ENCODE data around the gene ALPP. TPM values are rescaled to one million over a fixed set of nuclear protein-coding genes. Genes with fewer than 3 reads are reported as not detected.

The ALPP gene
- total and polyA plus RNA-seq, 2 of the 13 experiments (the other 11 are each of a cell fraction or from before 2014, with no cell fraction given) = not detected

GRCh38 chr2:232375164-232375563 is 3.4 kb upstream of the ALPP start (continued):
- TF ChIP-seq NFYC (CRISPR knock-in tag; IDR thresholded peaks at IDR 0.05) (no peak), FOSL1 (CRISPR knock-in tag; IDR thresholded peaks at IDR 0.05; ENCODE audit: borderline replicate concordance) (no peak), DR1 (CRISPR knock-in tag; IDR thresholded peaks at IDR 0.05) (no peak), KLF15 (CRISPR knock-in tag; IDR thresholded peaks at IDR 0.05; ENCODE audit: borderline replicate concordance) (no peak)

DNA sequence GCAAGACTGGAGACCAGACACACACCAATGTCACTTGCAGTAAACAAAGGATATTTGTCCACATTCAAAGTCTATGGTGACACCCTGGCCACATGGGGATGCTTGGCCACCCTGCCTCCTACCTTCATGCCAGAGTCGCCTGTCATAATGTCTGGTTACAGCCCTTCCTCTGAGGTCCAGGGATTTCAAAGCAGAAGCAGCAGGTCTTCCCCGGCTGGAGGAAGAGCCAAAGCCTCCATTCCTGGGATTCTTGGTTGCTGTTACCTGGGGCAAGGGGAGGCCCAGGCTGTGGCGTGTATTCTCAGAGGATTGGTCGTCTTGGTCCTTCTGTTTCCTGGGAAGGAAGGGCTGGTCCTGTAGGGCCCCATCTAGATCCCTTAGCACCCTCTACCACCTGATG is 2.3 kb upstream of the ALPP start:
- BruUV-seq (replicated peaks) = no TSS peak
- no peaks in the 10 kb centered on the region for H3K36me3 ChIP-seq (replicated peaks in 1 of 2; ENCODE audit: control insufficient read depth in 1 of 2, insufficient read depth in 2 of 2, low read length in 2 of 2)
- H3K9me3 ChIP-seq (ENCODE audit: low read length) = no peaks in the 10 kb centered on the region
- no peak overlapping the region for H3K27ac ChIP-seq (ENCODE audit: extremely low read length, insufficient read depth, low read length)
- CTCF ChIA-PET (ENCODE audit: low intra/inter-chr PET ratio, low total read pairs) = no interaction called here
- no peak overlapping the region for H3K4me2 ChIP-seq (ENCODE audit: low read depth, low read length)
- ATAC-seq = no peak
- H3K4me3 ChIP-seq (replicated peaks in 1 of 3; ENCODE audit: insufficient read depth in 1 of 3, low read depth in 2 of 3, low read length in 3 of 3) = no peak overlapping the region
- POLR2A ChIA-PET = no interaction called here
- H3K9ac ChIP-seq (ENCODE audit: insufficient read depth, low read depth, low read length) = no peak overlapping the region
- TF ChIP-seq, protein P1, sequence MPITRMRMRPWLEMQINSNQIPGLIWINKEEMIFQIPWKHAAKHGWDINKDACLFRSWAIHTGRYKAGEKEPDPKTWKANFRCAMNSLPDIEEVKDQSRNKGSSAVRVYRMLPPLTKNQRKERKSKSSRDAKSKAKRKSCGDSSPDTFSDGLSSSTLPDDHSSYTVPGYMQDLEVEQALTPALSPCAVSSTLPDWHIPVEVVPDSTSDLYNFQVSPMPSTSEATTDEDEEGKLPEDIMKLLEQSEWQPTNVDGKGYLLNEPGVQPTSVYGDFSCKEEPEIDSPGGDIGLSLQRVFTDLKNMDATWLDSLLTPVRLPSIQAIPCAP (CRISPR knock-in tag; IDR thresholded peaks at IDR 0.05; ENCODE audit: low read depth) = no peak
- no peak for TF ChIP-seq JUND (CRISPR knock-in tag; IDR thresholded peaks at IDR 0.05)
- intact Hi-C loops (cut with micrococcal nuclease; ENCODE audit: unreplicated experiment) (no loop called here), in situ Hi-C loops (cut with HindIII; ENCODE audit: extremely low pct_ligation_motif_present, low pct_unique_long_range_greater_than_20kb) (no loop called here)
- H2AFZ ChIP-seq (ENCODE audit: low read length) = no peak overlapping the region
- no peak for DNase-seq (ENCODE audit: low spot score)
- no peaks in the 10 kb centered on the region for H3K4me1 ChIP-seq (ENCODE audit: insufficient read depth, low read length)
- WGBS (ENCODE audit: low lambda C conversion rate) = 21% methylated on average over 4 of the region's 4 CpGs
- no peaks in the 10 kb centered on the region for H3K79me2 ChIP-seq (ENCODE audit: insufficient read depth, low read length)
- peaks cover 10 to 72% of the 10 kb centered on the region in 2 experiments for H3K27me3 ChIP-seq (ENCODE audit: control insufficient read depth in 1 of 2, insufficient read depth in 2 of 2, low read length in 2 of 2)
- no peak for FAIRE-seq
- H4K20me1 ChIP-seq (ENCODE audit: insufficient read depth, low read length) = no peaks in the 10 kb centered on the region; the same call in 1 of the 2 replicates

DNA sequence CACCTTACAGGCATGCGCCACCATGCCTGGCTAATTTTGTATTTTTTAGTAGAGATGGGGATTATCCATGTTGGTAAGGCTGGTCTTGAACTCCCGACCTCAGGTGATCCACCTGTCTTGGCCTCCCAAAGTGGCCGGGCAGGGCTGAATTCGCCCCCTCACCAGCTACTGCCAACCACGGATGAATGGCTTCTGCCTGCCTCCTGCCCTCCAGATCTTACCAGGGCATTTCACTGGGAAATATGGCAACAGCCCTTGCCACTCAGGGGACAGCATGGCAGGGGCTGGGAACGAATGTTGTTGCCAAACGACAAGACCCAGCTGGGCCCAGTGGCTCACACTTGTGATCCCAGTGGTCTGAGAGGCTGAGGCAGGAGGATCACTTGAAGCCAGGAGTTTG is 1.8 kb upstream of the ALPP start:
- FAIRE-seq (no peak), ATAC-seq (no peak), DNase-seq (ENCODE audit: low spot score) (no peak)
- Histone ChIP-seq H3K27me3 (ENCODE audit: control insufficient read depth in 1 of 2, insufficient read depth in 2 of 2, low read length in 2 of 2) (peaks cover 10 to 72% of the 10 kb centered on the region in 2 experiments), H3K27ac (ENCODE audit: extremely low read length, insufficient read depth, low read length) (no peak overlapping the region), H3K9me3 (ENCODE audit: low read length) (no peaks in the 10 kb centered on the region), H3K4me1 (ENCODE audit: insufficient read depth, low read length) (no peaks in the 10 kb centered on the region), H3K4me3 (replicated peaks in 1 of 3; ENCODE audit: insufficient read depth in 1 of 3, low read depth in 2 of 3, low read length in 3 of 3) (no peak overlapping the region), H3K79me2 (ENCODE audit: insufficient read depth, low read length) (no peaks in the 10 kb centered on the region), H2AFZ (ENCODE audit: low read length) (no peak overlapping the region), H3K36me3 (replicated peaks in 1 of 2; ENCODE audit: control insufficient read depth in 1 of 2, insufficient read depth in 2 of 2, low read length in 2 of 2) (no peaks in the 10 kb centered on the region), H3K9ac (ENCODE audit: insufficient read depth, low read depth, low read length) (no peak overlapping the region), H3K4me2 (ENCODE audit: low read depth, low read length) (no peak overlapping the region), H4K20me1 (ENCODE audit: insufficient read depth, low read length) (no peaks in the 10 kb centered on the region; the same call in 1 of the 2 replicates)
- ChIA-PET CTCF (ENCODE audit: low intra/inter-chr PET ratio, low total read pairs) (no interaction called here), POLR2A (no interaction called here)
- intact Hi-C loops (cut with micrococcal nuclease; ENCODE audit: unreplicated experiment) = no loop called here
- in situ Hi-C loops (cut with HindIII; ENCODE audit: extremely low pct_ligation_motif_present, low pct_unique_long_range_greater_than_20kb) = no loop called here
- BruUV-seq (replicated peaks) = no TSS peak
- 33% methylated on average over 7 of the region's 7 CpGs for WGBS (ENCODE audit: low lambda C conversion rate)
- TF ChIP-seq SMARCE1 (IDR thresholded peaks at IDR 0.05; ENCODE audit: borderline replicate concordance) (no peak), ZNF615 (CRISPR knock-in tag; IDR thresholded peaks at IDR 0.05; ENCODE audit: borderline replicate concordance) (no peak), ZNF17 (CRISPR knock-in tag; IDR thresholded peaks at IDR 0.05) (no peak), ZNF501 (CRISPR knock-in tag; IDR thresholded peaks at IDR 0.05) (no peak), MXD4 (CRISPR knock-in tag; IDR thresholded peaks at IDR 0.05) (no peak), ZNF326 (CRISPR knock-in tag; IDR thresholded peaks at IDR 0.05; ENCODE audit: borderline replicate concordance) (no peak), ZNF543 (CRISPR knock-in tag; IDR thresholded peaks at IDR 0.05) (no peak), CTCF (CRISPR knock-in tag; IDR thresholded peaks at IDR 0.05) (no peak), FOXC1 (CRISPR knock-in tag; IDR thresholded peaks at IDR 0.05; ENCODE audit: borderline replicate concordance) (no peak), SALL1 (CRISPR knock-in tag; IDR thresholded peaks at IDR 0.05) (no peak)
